NCI-H345 (cell line): ENCODE results near the gene ZNF681.
A peak's percentile ranks its signal among the peaks of the same experiment; 100 is the strongest.
"Not testable (repeated sequence)": the region's sequence is repeated elsewhere in the genome, so short reads cannot be mapped to it uniquely, and the experiment has no call there.

Experiments used
- DNase-seq: peaks from one replicate; lab custom pipeline; 2025; lab: John Stamatoyannopoulos, UW

The ZNF681 gene

DNA sequence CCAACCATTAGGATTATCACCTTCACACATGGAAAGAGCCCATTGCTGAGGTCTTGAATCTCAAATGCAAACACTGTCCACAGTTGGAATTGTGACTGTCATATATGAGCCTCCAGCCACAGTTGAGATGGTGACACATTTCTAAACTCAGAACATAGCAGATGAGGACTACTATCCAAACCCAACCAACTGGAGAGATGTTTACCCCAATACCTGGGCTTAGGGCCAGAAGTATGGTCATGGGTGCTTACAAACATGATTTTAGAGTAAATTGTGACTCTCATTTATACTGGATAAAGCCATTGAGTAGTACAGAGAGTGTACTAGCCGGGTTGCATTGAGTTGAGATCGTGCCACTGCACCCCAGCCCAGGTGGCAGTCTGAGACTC, 14.0 kb upstream of the ZNF681 start:
- peak; percentile 19 for DNase-seq

GRCh38 chr19:23771761-23772674, 13.3 kb upstream of the ZNF681 start:
- DNase-seq, result no peak

DNA sequence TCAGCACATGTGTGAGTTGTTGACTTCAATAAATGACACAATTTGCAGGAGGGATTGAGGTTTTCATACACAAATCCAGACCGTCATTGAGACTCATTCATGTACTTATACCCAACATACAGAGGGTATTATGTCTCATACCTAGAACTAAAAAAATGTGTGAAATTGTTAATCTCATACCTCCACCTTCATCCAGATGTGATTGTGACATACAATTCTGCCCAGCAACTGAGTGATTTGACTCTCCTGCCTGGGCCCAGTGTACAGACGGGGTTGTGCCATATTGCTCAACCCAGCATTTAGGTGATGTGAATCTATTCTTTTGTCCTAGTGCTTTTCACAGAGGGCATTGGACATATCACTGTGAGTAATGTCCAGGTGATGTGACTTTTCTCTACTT, 12.6 kb upstream of the ZNF681 start:
- no peak for DNase-seq

- no peak for DNase-seq
Measured at GRCh38 chr19:23770672-23771250, 12.1 kb upstream of the ZNF681 start.

- no peak for DNase-seq
Measured at GRCh38 chr19:23769691-23770468, 11.2 kb upstream of the ZNF681 start.

DNA sequence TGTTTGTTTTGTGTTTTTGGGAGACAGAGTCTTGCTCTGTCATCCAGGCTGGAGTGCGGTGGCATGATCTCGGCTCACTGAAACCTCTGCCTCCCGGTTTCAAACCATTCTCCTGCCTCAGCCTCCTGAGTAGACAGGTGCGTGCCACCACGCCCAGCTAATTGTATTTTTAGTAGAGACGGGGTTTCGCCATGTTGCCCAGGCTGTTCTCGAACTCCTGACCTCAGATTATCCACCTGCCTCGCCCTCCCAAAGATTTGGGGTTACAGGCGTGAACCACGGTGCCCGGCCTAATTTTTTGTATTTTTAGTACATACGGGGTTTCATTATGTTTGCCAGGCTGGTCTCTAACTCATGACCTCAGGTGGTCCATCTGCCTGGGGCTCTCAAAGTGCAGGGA, 8.3 kb upstream of the ZNF681 start:
- no peak for DNase-seq

- no peak for DNase-seq
Measured at GRCh38 chr19:23764781-23765180, 6.1 kb upstream of the ZNF681 start.

- peak; percentile 88 for DNase-seq
Measured at GRCh38 chr19:23762884-23763711, 4.4 kb upstream of the ZNF681 start.

DNA sequence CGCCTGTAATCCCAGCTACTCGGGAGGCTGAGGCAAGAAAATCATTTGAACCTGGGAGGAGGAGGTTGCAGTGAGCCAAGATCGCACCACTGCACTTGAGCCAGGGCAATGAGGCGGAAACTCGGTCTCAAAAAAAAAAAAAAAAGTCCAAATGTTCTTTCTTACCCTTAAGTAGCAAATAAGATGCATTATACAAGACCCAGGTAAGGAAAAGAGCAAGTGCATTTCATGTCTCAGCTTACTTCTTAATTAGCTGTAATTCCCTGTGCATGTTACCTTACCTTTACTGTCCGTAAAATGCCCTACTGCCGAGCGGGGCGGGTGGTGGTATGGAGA, 3.8 kb upstream of the ZNF681 start:
- no peak for DNase-seq

- not testable (repeated sequence) for DNase-seq
Measured at GRCh38 chr19:23760326-23760725, 1.6 kb upstream of the ZNF681 start.

DNA sequence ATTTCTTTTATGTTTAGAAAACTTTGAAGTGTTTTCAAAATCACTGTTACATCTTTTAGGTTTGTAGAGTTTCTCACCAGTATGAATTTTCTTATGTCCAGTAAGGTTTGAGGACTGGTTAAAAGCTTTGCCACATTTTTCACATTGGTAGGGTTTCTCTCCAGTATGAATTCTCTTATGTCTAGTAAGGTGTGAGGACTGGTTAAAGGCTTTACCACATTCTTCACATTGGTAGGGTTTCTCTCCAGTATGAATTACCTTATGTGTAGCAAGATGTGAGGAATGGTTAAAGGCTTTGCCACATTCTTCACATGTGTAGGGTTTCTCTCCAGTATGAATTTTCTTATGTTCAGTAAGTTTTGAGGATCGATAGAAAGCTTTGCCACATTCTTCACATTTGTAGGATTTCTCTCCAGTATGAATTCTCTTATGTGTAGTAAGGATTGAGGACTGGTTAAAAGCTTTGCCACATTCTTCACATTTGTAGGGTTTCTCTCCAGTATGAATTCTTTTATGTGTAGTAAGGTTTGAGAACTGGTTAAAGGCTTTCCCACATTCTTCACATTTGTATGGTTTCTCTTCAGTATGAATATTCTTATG, 15.0 kb downstream of the ZNF681 start:
- not testable (repeated sequence) for DNase-seq

DNA sequence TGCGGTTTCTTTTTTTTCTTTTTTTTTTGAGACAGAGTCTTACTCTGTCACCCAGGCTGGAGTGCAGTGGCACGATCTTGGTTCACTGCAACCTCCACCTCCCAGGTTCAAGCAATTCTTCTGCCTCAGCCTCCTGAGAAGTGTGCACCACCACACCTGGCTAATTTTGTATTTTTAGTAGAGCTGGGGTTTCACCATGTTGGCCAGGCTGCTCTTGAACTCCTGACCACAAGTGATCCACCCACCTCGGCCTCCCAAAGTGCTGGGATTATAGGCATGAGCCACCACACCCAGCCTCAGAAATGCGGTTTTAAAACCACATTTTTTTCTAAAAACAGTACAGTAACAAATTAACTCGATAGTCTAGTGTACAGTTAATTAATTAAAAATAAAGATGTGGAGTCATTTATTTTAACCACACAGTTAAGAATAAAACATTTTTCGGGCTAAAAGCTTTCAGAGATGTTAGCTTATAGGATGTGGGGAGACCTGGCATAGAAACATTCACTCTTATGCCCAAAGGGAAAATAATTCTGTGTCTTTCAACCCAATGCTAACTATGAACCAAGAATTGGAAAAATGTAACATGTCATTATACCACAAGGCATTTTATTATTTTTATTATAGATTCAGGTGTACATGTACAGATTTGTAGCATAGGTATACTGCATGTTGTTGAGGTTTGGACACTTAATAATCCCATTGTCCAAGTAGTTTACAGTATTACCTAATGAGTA, 27.8 kb downstream of the ZNF681 start:
- DNase-seq, result not testable (repeated sequence)

DNA sequence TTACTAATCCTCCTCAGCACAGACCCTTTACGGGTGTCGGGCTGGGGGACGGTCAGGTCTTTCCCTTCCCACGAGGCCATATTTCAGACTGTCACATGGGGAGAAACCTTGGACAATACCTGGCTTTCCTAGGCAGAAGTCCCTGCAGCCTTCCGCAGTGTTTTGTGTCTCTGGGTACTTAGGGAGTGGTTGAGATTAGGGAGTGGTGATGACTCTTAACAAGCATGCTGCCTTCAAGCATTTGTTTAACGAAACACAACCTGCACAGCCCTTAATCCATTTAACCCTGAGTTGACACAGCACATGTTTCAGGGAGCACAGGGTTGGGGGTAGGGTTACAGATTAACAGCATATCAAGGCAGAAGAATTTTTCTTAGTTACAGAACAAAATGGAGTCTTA, 34.5 kb downstream of the ZNF681 start:
- not testable (repeated sequence) for DNase-seq

- DNase-seq, result no peak
Measured at GRCh38 chr19:23718802-23719201, 39.9 kb downstream of the ZNF681 start.

GRCh38 chr19:23716792-23717191, 41.9 kb downstream of the ZNF681 start:
- no peak for DNase-seq

GRCh38 chr19:23709347-23709746, 49.3 kb downstream of the ZNF681 start:
- no peak for DNase-seq

DNA sequence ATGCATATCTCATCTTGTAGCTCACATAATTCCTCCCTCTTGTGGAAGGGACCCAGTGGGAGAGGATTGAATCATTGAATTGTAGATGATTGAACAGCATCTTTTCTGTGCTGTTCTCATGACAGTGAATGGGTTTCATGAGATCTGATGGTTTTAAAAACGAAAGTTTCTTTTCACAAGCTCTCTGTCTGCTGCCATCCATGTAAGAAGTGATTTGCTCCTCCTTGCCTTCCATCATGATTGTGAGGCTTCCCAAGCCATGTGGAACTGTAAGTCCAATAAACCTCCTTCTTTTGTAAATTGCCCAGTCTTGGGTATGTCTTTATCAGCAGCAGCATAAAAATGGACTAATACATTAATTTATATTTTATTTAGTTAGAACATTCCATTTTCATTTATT, 52.0 kb downstream of the ZNF681 start:
- no peak for DNase-seq

- DNase-seq, result no peak
Measured at GRCh38 chr19:23699521-23699860, 59.2 kb downstream of the ZNF681 start.

DNA sequence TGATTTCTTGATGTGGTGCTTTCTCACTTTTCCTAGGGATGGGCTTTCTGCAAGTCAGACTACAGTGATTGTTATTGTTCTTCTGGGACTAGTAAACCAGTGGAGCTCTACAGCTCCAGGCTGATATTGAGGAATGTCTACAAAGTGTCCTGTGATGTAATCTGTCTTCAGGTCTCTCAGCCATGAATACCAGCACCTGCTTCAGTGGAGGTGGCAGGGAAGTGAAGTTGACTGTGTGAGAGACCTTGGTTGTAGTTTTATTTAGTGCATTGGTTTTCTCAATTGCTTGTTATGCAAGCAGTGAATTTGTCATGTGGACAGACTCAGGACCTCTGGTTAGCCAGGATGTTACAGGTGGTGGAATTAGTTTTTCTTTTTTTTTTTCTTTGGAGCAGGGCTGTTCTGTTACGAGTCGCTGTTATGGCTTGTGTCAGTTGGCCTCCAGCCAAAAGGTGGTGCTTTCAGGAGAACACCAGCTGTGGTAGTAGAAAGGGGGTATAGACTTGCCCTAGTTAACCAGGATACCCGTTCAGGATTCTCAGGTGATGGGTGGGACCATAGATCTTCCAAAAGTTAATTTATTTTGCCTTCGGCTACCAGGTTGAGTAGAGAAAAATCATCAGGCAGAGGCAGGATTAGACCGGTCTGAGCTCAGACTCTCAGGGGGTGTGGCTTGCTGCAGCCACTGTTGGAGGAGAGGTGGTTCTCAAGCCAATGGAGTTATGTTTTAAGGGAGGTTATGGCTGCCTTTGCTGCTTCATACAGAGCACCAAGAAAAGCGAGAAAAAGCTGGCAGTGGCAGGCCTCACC, 59.8 kb downstream of the ZNF681 start:
- DNase-seq, result peak; percentile 54

DNA sequence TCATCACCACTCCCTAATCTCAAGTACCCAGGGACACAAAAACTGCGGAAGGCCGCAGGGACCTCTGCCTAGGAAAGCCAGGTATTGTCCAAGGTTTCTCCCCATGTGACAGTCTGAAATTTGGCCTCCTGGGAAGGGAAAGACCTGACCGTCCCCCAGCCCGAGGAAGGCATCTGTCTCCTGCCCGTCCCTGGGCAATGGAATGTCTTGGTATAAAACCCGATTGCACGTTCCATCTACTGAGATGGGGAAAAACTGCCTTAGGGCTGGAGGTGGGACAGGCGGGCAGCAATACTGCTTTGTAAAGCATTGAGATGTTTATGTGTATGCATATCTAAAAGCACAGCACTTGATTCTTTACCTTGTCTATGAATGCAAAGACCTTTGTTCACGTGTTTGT, 65.8 kb downstream of the ZNF681 start:
- not testable (repeated sequence) for DNase-seq
